ENCODE measurements around the gene NAP1L1. TPM values are rescaled to one million over a fixed set of nuclear protein-coding genes. Genes with fewer than 3 reads are reported as not detected.
A peak's percentile ranks its signal among the peaks of the same experiment; 100 is the strongest.

The NAP1L1 gene
- total RNA-seq, 6 experiments from 2014 or later, result 473 to 573 (median 520) TPM

- no peaks in the 10 kb centered on the region for H3K9me3 Mint-ChIP-seq
- no peak overlapping the region for H3K4me3 Mint-ChIP-seq
- H3K27me3 Mint-ChIP-seq (ENCODE audit: insufficient read depth), result no peaks in the 10 kb centered on the region
- no peaks in the 10 kb centered on the region for H3K36me3 Mint-ChIP-seq (ENCODE audit: low read depth)
- no peak overlapping the region for H3K27ac Mint-ChIP-seq
- no peak for DNase-seq
- no peaks in the 10 kb centered on the region for H3K4me1 Mint-ChIP-seq (ENCODE audit: low read depth)
- no peak for TF ChIP-seq CTCF (IDR thresholded peaks at IDR 0.05)
These were observed 11.7 kb upstream of the NAP1L1 start for GRCh38 chr12:76096079-76096646.

GRCh38 chr12:76094754-76095153 is 10.3 kb upstream of the NAP1L1 start:
- TF ChIP-seq CTCF (IDR thresholded peaks at IDR 0.05), result peak; percentile 35; the same call in 1 of the 2 replicates
- no peak overlapping the region for H3K4me3 Mint-ChIP-seq
- H3K9me3 Mint-ChIP-seq, result no peaks in the 10 kb centered on the region
- H3K27ac Mint-ChIP-seq, result no peak overlapping the region
- no peaks in the 10 kb centered on the region for H3K4me1 Mint-ChIP-seq (ENCODE audit: low read depth)
- H3K27me3 Mint-ChIP-seq (ENCODE audit: insufficient read depth), result no peaks in the 10 kb centered on the region
- H3K36me3 Mint-ChIP-seq (ENCODE audit: low read depth), result no peaks in the 10 kb centered on the region
- no peak for DNase-seq

- Mint-ChIP-seq H3K36me3 (ENCODE audit: low read depth) (no peaks in the 10 kb centered on the region), H3K27me3 (ENCODE audit: insufficient read depth) (no peaks in the 10 kb centered on the region), H3K4me1 (ENCODE audit: low read depth) (peaks cover 6% of the 10 kb centered on the region), H3K27ac (no peak overlapping the region), H3K9me3 (no peaks in the 10 kb centered on the region), H3K4me3 (no peak overlapping the region)
- DNase-seq, result no peak
- no peak for TF ChIP-seq CTCF (IDR thresholded peaks at IDR 0.05)
These were observed 6.8 kb upstream of the NAP1L1 start for GRCh38 chr12:76091246-76091754.

- DNase-seq, result peak; percentile 14
- Mint-ChIP-seq H3K36me3 (ENCODE audit: low read depth) (peaks cover 18% of the 10 kb centered on the region), H3K9me3 (no peaks in the 10 kb centered on the region), H3K4me3 (peak overlapping the region; percentile 98), H3K4me1 (ENCODE audit: low read depth) (peaks cover 48% of the 10 kb centered on the region), H3K27ac (peak overlapping the region; percentile 99), H3K27me3 (ENCODE audit: insufficient read depth) (peaks cover 2% of the 10 kb centered on the region)
- no peak for TF ChIP-seq CTCF (IDR thresholded peaks at IDR 0.05)
These were observed 1.0 kb upstream of the NAP1L1 start for GRCh38 chr12:76085520-76085868.

- peaks cover 20% of the 10 kb centered on the region for H3K36me3 Mint-ChIP-seq (ENCODE audit: low read depth)
- peak; percentile 65 for DNase-seq
- peak overlapping the region; percentile 99 for H3K27ac Mint-ChIP-seq
- H3K27me3 Mint-ChIP-seq (ENCODE audit: insufficient read depth), result peaks cover 2% of the 10 kb centered on the region
- H3K4me1 Mint-ChIP-seq (ENCODE audit: low read depth), result peaks cover 53% of the 10 kb centered on the region
- H3K9me3 Mint-ChIP-seq, result no peaks in the 10 kb centered on the region
- peak; percentile 59 for TF ChIP-seq CTCF (IDR thresholded peaks at IDR 0.05)
- H3K4me3 Mint-ChIP-seq, result peak overlapping the region; percentile 98
These were observed 506 bp upstream of the NAP1L1 start for GRCh38 chr12:76084863-76085519.

Measured in HFFc6 (cell line).